Hematopoietic multipotent progenitor cell treated with erythropoietin and hydrocortisone succinate and interleukin-3 and kit ligand, for 15 days (in vitro differentiated cells): ENCODE measurements around the gene CGB7.
"Not testable (repeated sequence)": the region's sequence is repeated elsewhere in the genome, so short reads cannot be mapped to it uniquely, and the experiment has no call there.

ENCODE experiments used
- DNase-seq: peaks from one replicate; pipeline ENCODE4 v3.0.0-alpha.2; 2015; ENCODE audit warnings: low spot score

CGB7 gene

GRCh38 chr19:49073514-49074378 lies 16.2 kb upstream of the CGB7 start:
- DNase-seq, result no peak

GRCh38 chr19:49071860-49072547 lies 14.5 kb upstream of the CGB7 start:
- DNase-seq, result no peak

- no peak for DNase-seq
Measured at GRCh38 chr19:49070416-49070815, 12.9 kb upstream of the CGB7 start.

GRCh38 chr19:49069026-49069425 lies 11.5 kb upstream of the CGB7 start:
- no peak for DNase-seq

DNA sequence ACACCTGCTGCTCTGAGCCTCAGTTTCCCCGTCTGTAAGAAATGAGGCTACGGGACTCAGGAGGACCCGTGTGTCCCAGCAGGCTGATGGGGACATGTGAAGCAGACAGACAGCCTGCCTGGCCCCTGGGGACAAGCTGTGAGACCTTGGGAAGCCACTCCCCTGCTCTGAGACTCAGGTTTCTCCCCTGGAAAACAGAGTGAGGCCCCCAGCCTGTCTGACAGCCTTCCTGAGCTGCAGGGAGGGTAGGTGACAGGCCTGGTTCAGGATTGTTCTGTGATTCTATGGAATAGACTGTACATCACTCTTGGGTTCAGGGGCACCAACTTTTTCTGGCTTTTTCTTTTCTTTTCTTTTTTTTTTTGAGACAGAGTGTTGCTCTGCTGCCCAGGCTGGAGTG lies 10.0 kb upstream of the CGB7 start:
- no peak for DNase-seq

GRCh38 chr19:49065905-49066512 lies 8.5 kb upstream of the CGB7 start:
- no peak for DNase-seq

- DNase-seq, result no peak
Measured at GRCh38 chr19:49064768-49065611, 7.4 kb upstream of the CGB7 start, which contains the start of gene NTF4. Gene NTF4 (minus strand): TSS chr19:49064818. CDS start chr19:49061997, 2,821 bp downstream.

DNA sequence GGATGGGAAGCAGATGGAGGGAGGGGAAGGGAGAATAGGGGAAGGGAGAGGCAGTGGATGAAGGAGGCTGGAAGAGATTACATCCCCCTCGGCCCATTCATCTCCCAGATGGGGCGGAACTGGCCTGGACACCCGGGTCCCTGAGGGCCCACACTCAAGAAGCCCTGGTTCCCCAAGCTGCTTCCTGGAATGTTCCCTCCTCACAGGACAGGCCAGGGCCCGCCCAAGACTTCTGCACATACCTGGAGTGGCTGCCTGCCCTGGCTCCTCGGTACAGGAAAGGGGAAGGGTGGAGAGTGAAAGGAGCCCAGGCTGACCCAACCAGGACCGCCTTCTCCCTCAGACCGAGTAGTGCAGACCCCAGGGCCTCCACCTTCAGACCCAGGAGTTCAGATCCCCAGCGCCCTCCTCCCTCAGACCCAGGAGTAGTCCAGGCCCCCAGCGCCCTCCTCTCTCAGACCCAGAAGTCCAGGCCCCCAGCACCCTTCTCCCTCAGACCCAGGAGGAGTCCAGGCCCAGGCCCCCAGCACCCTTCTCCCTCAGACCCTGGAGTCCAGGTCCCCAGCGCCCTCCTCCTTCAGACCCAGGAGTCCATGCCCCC lies 6.6 kb upstream of the CGB7 start:
- DNase-seq, result no peak

GRCh38 chr19:49061445-49061844 lies 3.9 kb upstream of the CGB7 start:
- DNase-seq, result no peak

DNA sequence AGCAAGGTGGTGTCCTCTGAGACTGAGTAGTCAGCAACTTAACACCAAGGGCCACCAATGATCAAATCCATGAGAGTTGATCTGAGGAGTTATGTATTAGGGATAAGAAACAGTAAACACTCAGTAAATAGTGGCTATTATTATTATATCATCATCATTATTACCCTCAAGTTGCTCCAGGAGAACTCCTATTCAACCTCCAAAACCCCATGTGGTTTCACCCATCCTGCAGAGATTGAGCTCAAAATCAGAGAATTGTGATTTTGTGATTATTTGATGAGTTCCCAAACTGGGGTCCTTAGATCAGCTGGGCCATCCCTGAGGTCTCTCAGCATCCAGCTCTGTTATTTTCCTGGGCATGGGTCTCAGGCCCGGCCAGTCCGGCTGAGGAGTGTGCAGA lies 3.5 kb upstream of the CGB7 start:
- no peak for DNase-seq

GRCh38 chr19:49059053-49059452 lies 1.5 kb upstream of the CGB7 start:
- no peak for DNase-seq

- no peak for DNase-seq
Measured at GRCh38 chr19:49058562-49058961, 1.0 kb upstream of the CGB7 start.

DNA sequence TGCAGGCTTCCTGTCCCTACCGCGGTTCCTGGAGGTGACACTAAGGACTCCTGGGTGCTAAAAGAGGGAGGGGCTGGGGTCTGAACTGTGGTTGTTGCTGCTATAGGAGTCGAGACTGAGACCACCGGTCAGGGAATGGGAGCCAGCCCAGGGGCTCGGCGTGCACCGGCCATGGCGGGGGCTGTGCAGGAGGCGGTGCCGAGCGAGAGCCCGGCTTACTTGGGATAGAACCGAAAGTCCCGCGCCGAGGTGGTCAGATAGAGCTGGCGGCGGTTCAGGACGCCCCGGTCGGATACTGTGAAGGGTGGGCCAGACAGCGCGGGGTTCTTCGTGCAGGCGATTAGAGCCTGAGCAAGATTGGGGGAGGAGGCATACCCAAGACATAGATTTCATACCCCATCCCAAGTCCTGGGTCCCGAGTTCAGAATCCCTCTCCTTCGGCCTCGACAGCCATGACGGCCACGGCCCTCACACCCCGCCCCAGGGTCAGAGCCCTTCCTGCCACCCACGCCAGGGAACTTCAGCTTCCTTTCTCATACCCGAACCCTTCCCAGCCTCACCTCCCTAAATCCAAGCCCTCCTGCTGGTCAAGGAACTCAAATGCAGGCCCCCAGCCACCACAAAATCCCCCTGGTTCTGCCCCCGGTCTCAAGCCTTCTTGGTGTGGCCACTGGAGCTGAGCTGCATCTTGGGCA lies 500 bp downstream of the CGB7 start:
- not testable (repeated sequence) for DNase-seq

- peak; percentile 30 for DNase-seq
Measured at GRCh38 chr19:49056101-49056901, 1.2 kb downstream of the CGB7 start.

- DNase-seq, result not testable (repeated sequence)
Measured at GRCh38 chr19:49050376-49051033, 7.0 kb downstream of the CGB7 start.

- not testable (repeated sequence) for DNase-seq
Measured at GRCh38 chr19:49049834-49050233, 7.7 kb downstream of the CGB7 start.

GRCh38 chr19:49049011-49049410 lies 8.5 kb downstream of the CGB7 start, which contains the start of gene CGB8:
Gene CGB8 (minus strand): TSS chr19:49049111. CDS start chr19:49048739, 372 bp downstream.
- not testable (repeated sequence) for DNase-seq

- DNase-seq, result not testable (repeated sequence)
Measured at GRCh38 chr19:49043548-49043947, 14.0 kb downstream of the CGB7 start, which contains the start of gene CGB5. Gene CGB5 (plus strand): TSS chr19:49043848. CDS start chr19:49044210, 362 bp downstream.

GRCh38 chr19:49042666-49043065 lies 14.9 kb downstream of the CGB7 start:
- not testable (repeated sequence) for DNase-seq
